WTC11 (cell line): ENCODE data around the gene STARD9. TPM values are rescaled to one million over a fixed set of nuclear protein-coding genes. Genes with fewer than 3 reads are reported as not detected.

ENCODE experiments used
- ATAC-seq: fragments of 200-7000 bp; cut with Tn5 transposase; 2 replicates; pipeline ENCODE4 v1.10.0; 2021; ENCODE audit warnings: mild to moderate bottlenecking, moderate library complexity
- CTCF ChIA-PET: fragments of 300-600 bp; sonication (Branson Sonifier 250); formaldehyde crosslinking; loops from one replicate; lab custom pipeline; 2021; ENCODE audit warnings: antibody characterized with exemption; lab: Charles Lee
- POLR2A ChIA-PET: fragments of 350-600 bp; sonication (Branson Sonifier 250); formaldehyde crosslinking; loops from one replicate; lab custom pipeline; 2021; ENCODE audit warnings: antibody characterized with exemption; lab: Charles Lee
- DNase-seq: peaks from one replicate; pipeline ENCODE4 v3.0.0; 2021; ENCODE audit warnings: low spot score
- H3K27ac Mint-ChIP-seq: 2 replicates; pipeline ENCODE4 v1.8.0; 2021; ENCODE audit warnings: mixed read lengths
- H3K27me3 Mint-ChIP-seq: 2 replicates; pipeline ENCODE4 v1.8.0; 2021; ENCODE audit warnings: low read depth, mild to moderate bottlenecking, moderate library complexity, mixed read lengths
- H3K36me3 Mint-ChIP-seq: 2 replicates; pipeline ENCODE4 v1.8.0; 2021; ENCODE audit warnings: mixed read lengths
- H3K4me1 Mint-ChIP-seq: 2 replicates; pipeline ENCODE4 v1.8.0; 2022; ENCODE audit warnings: mixed read lengths
- H3K4me3 Mint-ChIP-seq: 2 replicates; pipeline ENCODE4 v1.8.0; 2021; ENCODE audit warnings: mild to moderate bottlenecking, moderate library complexity, mixed read lengths
- H3K9me3 Mint-ChIP-seq: 2 replicates; pipeline ENCODE4 v1.8.0; 2021; ENCODE audit warnings: mixed read lengths
- ATF3 ChIP-seq: sonication (generic); formaldehyde crosslinking; conservative IDR thresholded peaks from 2 replicates; pipeline ENCODE4 v1.8.1; 2022; ENCODE audit warnings: mild to moderate bottlenecking, missing genetic modification reagents
- ATF6 ChIP-seq: sonication (generic); formaldehyde crosslinking; IDR thresholded peaks from 2 replicates; pipeline ENCODE4 v1.8.1; 2023; ENCODE audit warnings: mild to moderate bottlenecking, missing genetic modification reagents
- CTCF ChIP-seq: fragments of 200-600 bp; IDR thresholded peaks from 2 replicates; pipeline ENCODE4 v1.8.0; 2022; ENCODE audit warnings: antibody characterized with exemption
- EMX1 ChIP-seq: fragments of 250-450 bp; sonication (Bioruptor Pico); IDR thresholded peaks from 2 replicates; pipeline ENCODE4 v1.8.0; 2021; ENCODE audit warnings: mild to moderate bottlenecking
- IRF1 ChIP-seq: sonication (generic); formaldehyde crosslinking; IDR thresholded peaks from 2 replicates; pipeline ENCODE4 v1.8.0; 2023; ENCODE audit warnings: missing genetic modification reagents
- NFE2L1 ChIP-seq: sonication (generic); formaldehyde crosslinking; IDR thresholded peaks from 2 replicates; pipeline ENCODE4 v1.8.1; 2023; ENCODE audit warnings: missing genetic modification reagents
- NR3C1 ChIP-seq: sonication (generic); formaldehyde crosslinking; conservative IDR thresholded peaks from 2 replicates; pipeline ENCODE4 v1.8.1; 2023; ENCODE audit warnings: low read depth, mild to moderate bottlenecking, missing genetic modification reagents
- PRRX2 ChIP-seq: fragments of 250-450 bp; sonication (Bioruptor Pico); IDR thresholded peaks from 2 replicates; pipeline ENCODE4 v1.8.0; 2021; ENCODE audit warnings: mild to moderate bottlenecking
- RORB ChIP-seq: fragments of 250-450 bp; sonication (Bioruptor Pico); IDR thresholded peaks from 2 replicates; pipeline ENCODE4 v1.9.0; 2021; ENCODE audit warnings: mild to moderate bottlenecking
- SMAD4 ChIP-seq: sonication (generic); formaldehyde crosslinking; IDR thresholded peaks from 2 replicates; pipeline ENCODE4 v1.8.0; 2022; ENCODE audit warnings: mild to moderate bottlenecking, missing genetic modification reagents
- ZBTB21 ChIP-seq: sonication (generic); formaldehyde crosslinking; IDR thresholded peaks from 2 replicates; pipeline ENCODE4 v1.8.1; 2023; ENCODE audit warnings: mild to moderate bottlenecking, missing genetic modification reagents, borderline replicate concordance
- ZBTB43 ChIP-seq: sonication (generic); formaldehyde crosslinking; IDR thresholded peaks from 2 replicates; pipeline ENCODE4 v1.8.1; 2023; ENCODE audit warnings: mild to moderate bottlenecking, missing genetic modification reagents
- ZNF121 ChIP-seq: sonication (generic); formaldehyde crosslinking; IDR thresholded peaks from 2 replicates; pipeline ENCODE4 v1.8.0; 2023; ENCODE audit warnings: missing genetic modification reagents
- ZNF423 ChIP-seq: fragments of 250-450 bp; sonication (Bioruptor Pico); IDR thresholded peaks from 2 replicates; pipeline ENCODE4 v2.1.2; 2022; ENCODE audit warnings: mild to moderate bottlenecking, moderate library complexity
- ZNF512 ChIP-seq: sonication (generic); formaldehyde crosslinking; IDR thresholded peaks from 2 replicates; pipeline ENCODE4 v1.8.1; 2022; ENCODE audit warnings: missing genetic modification reagents, borderline replicate concordance
- total RNA-seq: library from RNA; stranded (reverse); gene quantifications from 3 replicates; pipeline ENCODE4 v1.2.3, GENCODE V29; 2021

Gene STARD9
- total RNA-seq, 1 experiment from 2014 or later, result 5.7 TPM

- DNase-seq (no peak), ATAC-seq (no peak)
- ChIA-PET POLR2A (no interaction called here), CTCF (no interaction called here)
- TF ChIP-seq EMX1 (no peak), SMAD4 (CRISPR knock-in tag) (no peak), CTCF (no peak)
- no peaks in the 10 kb centered on the region for H3K36me3 Mint-ChIP-seq
- H3K27me3 Mint-ChIP-seq, result no peaks in the 10 kb centered on the region
- no peak overlapping the region for H3K27ac Mint-ChIP-seq
- H3K4me3 Mint-ChIP-seq, result no peak overlapping the region
- peaks cover under 1% of the 10 kb centered on the region; the same call in 1 of the 2 replicates for H3K4me1 Mint-ChIP-seq
- peaks cover 7% of the 10 kb centered on the region; the same call in 1 of the 2 replicates for H3K9me3 Mint-ChIP-seq
These were observed 52.1 kb downstream of the STARD9 start for GRCh38 chr15:42627485-42627884.

- Mint-ChIP-seq H3K36me3 (no peaks in the 10 kb centered on the region), H3K4me1 (no peaks in the 10 kb centered on the region)
- no peak for DNase-seq
- TF ChIP-seq PRRX2, result no peak
- TF ChIP-seq, all 79 proteins: peak for 0
- Mint-ChIP-seq H3K27me3 (no peaks in the 10 kb centered on the region), H3K9me3 (peaks cover 7% of the 10 kb centered on the region; the same call in 1 of the 2 replicates), H3K27ac (no peak overlapping the region), H3K4me3 (no peak overlapping the region)
- ChIA-PET CTCF (no interaction called here), POLR2A (no interaction called here)
- no peak for ATAC-seq
These were observed 53.4 kb downstream of the STARD9 start for GRCh38 chr15:42628761-42629160.

GRCh38 chr15:42632105-42632675 lies 56.8 kb downstream of the STARD9 start:
- TF ChIP-seq ZNF423, result no peak
- TF ChIP-seq RORB (CRISPR knock-in tag), result no peak
- TF ChIP-seq IRF1 (CRISPR knock-in tag), result no peak
- no peak for TF ChIP-seq ATF3 (CRISPR knock-in tag)
- Mint-ChIP-seq H3K36me3 (no peaks in the 10 kb centered on the region), H3K9me3 (peaks cover 7% of the 10 kb centered on the region; the same call in 1 of the 2 replicates), H3K4me1 (no peaks in the 10 kb centered on the region), H3K27me3 (no peaks in the 10 kb centered on the region), H3K4me3 (no peak overlapping the region), H3K27ac (no peak overlapping the region)
- ChIA-PET CTCF (interaction anchor here (1.5 kb wide), 1 partner anchor 13 kb away, joined by 3 read pairs; no protein-coding TSS in a partner anchor), POLR2A (no interaction called here)
- no peak for DNase-seq
- ATAC-seq, result no peak

GRCh38 chr15:42640109-42640508 lies 64.7 kb downstream of the STARD9 start:
- H3K4me1 Mint-ChIP-seq, result no peaks in the 10 kb centered on the region
- no peaks in the 10 kb centered on the region for H3K9me3 Mint-ChIP-seq
- ATAC-seq, result no peak
- H3K27ac Mint-ChIP-seq, result no peak overlapping the region
- H3K36me3 Mint-ChIP-seq, result 0 out of 2 replicates have a peak, but pooled peaks cover 5% of the 10 kb centered on the region
- POLR2A ChIA-PET, result no interaction called here
- no peak for DNase-seq
- no peak overlapping the region for H3K4me3 Mint-ChIP-seq
- TF ChIP-seq NFE2L1 (CRISPR knock-in tag) (no peak), ATF6 (CRISPR knock-in tag) (no peak), NR3C1 (CRISPR knock-in tag) (no peak), ZNF512 (no peak), ZBTB21 (CRISPR knock-in tag) (no peak), ZBTB43 (no peak), ZNF121 (CRISPR knock-in tag) (no peak)
- TF ChIP-seq, all 79 proteins: peak for 0
- H3K27me3 Mint-ChIP-seq, result no peaks in the 10 kb centered on the region
- CTCF ChIA-PET, result no interaction called here
